HL-60 (cell line): ENCODE results near the gene CACNA1C.

Experiments
- DNase-seq, 2 experiments: peaks; one replicate each; pipeline ENCODE4 v3.0.0-alpha.2; 2010 to 2020; ENCODE audit warnings: low read depth in 1 of 2, low spot score in 1 of 2
- H3K27ac ChIP-seq: fragments of 250-450 bp; sonication (Bioruptor Pico); replicated peaks from 2 replicates; pipeline ENCODE4 v1.5.1; 2020; ENCODE audit warnings: mild to moderate bottlenecking, moderate library complexity
- H3K27me3 ChIP-seq: fragments of 250-450 bp; sonication (Bioruptor Pico); 2 replicates; pipeline ENCODE4 v1.5.1; 2021; ENCODE audit warnings: mild to moderate bottlenecking, moderate library complexity; ENCODE audit not compliant: insufficient read depth, poor library complexity, severe bottlenecking
- H3K4me3 ChIP-seq: replicated peaks from 2 replicates; pipeline ENCODE4 v1.5.1; 2011; ENCODE audit warnings: mild to moderate bottlenecking, control low read depth, low read length; ENCODE audit not compliant: insufficient read depth
- CTCF ChIP-seq: IDR thresholded peaks from one replicate; pipeline ENCODE4 v1.5.1; 2011; ENCODE audit warnings: low read length, control low read depth, inconsistent platforms; ENCODE audit not compliant: insufficient read depth
- GABPA ChIP-seq: IDR thresholded peaks from 2 replicates; pipeline ENCODE4 v1.6.1; 2012; ENCODE audit warnings: low read depth
- POLR2AphosphoS5 ChIP-seq: IDR thresholded peaks from 2 replicates; pipeline ENCODE4 v1.6.1; 2012; ENCODE audit warnings: low read depth
- REST ChIP-seq: IDR thresholded peaks from 2 replicates; pipeline ENCODE4 v1.6.1; 2012; ENCODE audit warnings: low read depth; ENCODE audit not compliant: insufficient replicate concordance
- SPI1 ChIP-seq: IDR thresholded peaks from 2 replicates; pipeline ENCODE4 v1.6.1; 2012; ENCODE audit warnings: low read depth, mild to moderate bottlenecking, borderline replicate concordance

Gene CACNA1C

GRCh38 chr12:2415568-2415944 is 362.8 kb downstream of the CACNA1C start:
- Histone ChIP-seq H3K27me3 (no peaks in the 10 kb centered on the region), H3K27ac (no peak overlapping the region), H3K4me3 (no peak overlapping the region)
- DNase-seq: no peak
- TF ChIP-seq CTCF (no peak), POLR2AphosphoS5 (no peak), GABPA (no peak), SPI1 (no peak), REST (no peak)

GRCh38 chr12:2416158-2416557 is 363.4 kb downstream of the CACNA1C start:
- no peak overlapping the region for H3K27ac ChIP-seq
- TF ChIP-seq SPI1: no peak
- TF ChIP-seq REST: no peak
- no peak for TF ChIP-seq CTCF
- TF ChIP-seq POLR2AphosphoS5: no peak
- TF ChIP-seq GABPA: no peak
- H3K27me3 ChIP-seq: no peaks in the 10 kb centered on the region
- no peak for DNase-seq
- H3K4me3 ChIP-seq: no peak overlapping the region

GRCh38 chr12:2417481-2418160 is 364.8 kb downstream of the CACNA1C start:
- H3K4me3 ChIP-seq: no peak overlapping the region
- TF ChIP-seq REST (no peak), POLR2AphosphoS5 (no peak), GABPA (no peak)
- no peak overlapping the region for H3K27ac ChIP-seq
- no peak for DNase-seq
- H3K27me3 ChIP-seq: no peaks in the 10 kb centered on the region
